Activated naive CD4-positive, alpha-beta T cell treated with Interleukin-2 at 50 U/mL for 16 hours (primary cell): ENCODE data around the gene EIF4E.
"Not testable (repeated sequence)": the region's sequence is repeated elsewhere in the genome, so short reads cannot be mapped to it uniquely, and the experiment has no call there.

ENCODE experiments used
- DNase-seq: peaks from one replicate; pipeline ENCODE4 v3.0.0-alpha.2; 2020

EIF4E gene

GRCh38 chr4:98872120-98872906 is 56.6 kb downstream of the EIF4E start:
- not testable (repeated sequence) for DNase-seq

- no peak for DNase-seq
These were observed 61.3 kb downstream of the EIF4E start for GRCh38 chr4:98867648-98868047.

GRCh38 chr4:98865059-98865458 is 63.9 kb downstream of the EIF4E start:
- no peak for DNase-seq

- DNase-seq: peak; percentile 37
These were observed 64.4 kb downstream of the EIF4E start for GRCh38 chr4:98864560-98864959.

- DNase-seq: no peak
These were observed 66.6 kb downstream of the EIF4E start for GRCh38 chr4:98862371-98862770.

GRCh38 chr4:98861100-98861884 is 67.6 kb downstream of the EIF4E start:
- DNase-seq: no peak

GRCh38 chr4:98851806-98852205 is 77.1 kb downstream of the EIF4E start:
- no peak for DNase-seq

- no peak for DNase-seq
These were observed 78.0 kb downstream of the EIF4E start for GRCh38 chr4:98850937-98851336.

- no peak for DNase-seq
These were observed 80.5 kb downstream of the EIF4E start for GRCh38 chr4:98848448-98848847.

- DNase-seq: no peak
These were observed 83.0 kb downstream of the EIF4E start for GRCh38 chr4:98845960-98846359.

- not testable (repeated sequence) for DNase-seq
These were observed 86.0 kb downstream of the EIF4E start for GRCh38 chr4:98842917-98843316.

- DNase-seq: no peak
These were observed 89.8 kb downstream of the EIF4E start for GRCh38 chr4:98838977-98839618.

- no peak for DNase-seq
These were observed 90.4 kb downstream of the EIF4E start for GRCh38 chr4:98838531-98838930.

- DNase-seq: no peak
These were observed 95.5 kb downstream of the EIF4E start for GRCh38 chr4:98833384-98833783.

GRCh38 chr4:98831036-98831435 is 97.9 kb downstream of the EIF4E start:
- DNase-seq: not testable (repeated sequence)
